HEK293T (cell line): ENCODE measurements around the gene LRP1B.

Experiments used
- ARNT ChIP-seq: fragments of 450-650 bp; IDR thresholded peaks from 2 replicates; pipeline ENCODE4 v1.6.1; 2017; ENCODE audit warnings: mild to moderate bottlenecking
- BHLHE40 ChIP-seq: fragments of 450-650 bp; IDR thresholded peaks from 2 replicates; pipeline ENCODE4 v1.6.1; 2016; ENCODE audit warnings: mild to moderate bottlenecking, moderate library complexity, borderline replicate concordance
- FOXA1 ChIP-seq: fragments of 450-650 bp; IDR thresholded peaks from 2 replicates; pipeline ENCODE4 v1.6.1; 2016; ENCODE audit warnings: mild to moderate bottlenecking
- FOXM1 ChIP-seq: fragments of 450-650 bp; IDR thresholded peaks from 2 replicates; pipeline ENCODE4 v1.6.1; 2017; ENCODE audit warnings: mild to moderate bottlenecking, borderline replicate concordance
- HDGF ChIP-seq: fragments of 450-650 bp; IDR thresholded peaks from 2 replicates; pipeline ENCODE4 v1.6.1; 2017; ENCODE audit warnings: antibody characterized with exemption, borderline replicate concordance
- SP1 ChIP-seq: fragments of 450-650 bp; IDR thresholded peaks from 2 replicates; pipeline ENCODE4 v1.6.1; 2017
- SUZ12 ChIP-seq: fragments of 450-650 bp; IDR thresholded peaks from 2 replicates; pipeline ENCODE4 v1.6.1; 2016; ENCODE audit warnings: mild to moderate bottlenecking

- no peak for TF ChIP-seq FOXM1
- no peak for TF ChIP-seq SUZ12
- TF ChIP-seq SP1 = no peak
- no peak for TF ChIP-seq FOXA1
- no peak for TF ChIP-seq ARNT
- no peak for TF ChIP-seq HDGF
- TF ChIP-seq BHLHE40 = no peak
Measured at GRCh38 chr2:141676139-141676538, 454.7 kb downstream of the LRP1B start.
